Astrocyte (in vitro differentiated cells and primary cell): ENCODE results near the gene IL1B. TPM values are rescaled to one million over a fixed set of nuclear protein-coding genes. Genes with fewer than 3 reads are reported as not detected.

Experiments used
- DNase-seq: peaks from one replicate; pipeline ENCODE4 v3.0.0-alpha.2; 2010; ENCODE audit warnings: low read depth
- FAIRE-seq: peaks from 2 replicates; lab custom pipeline; 2011; peaks lifted over from hg19 to GRCh38; lab: Jason Lieb, UNC
- H2AFZ ChIP-seq: 2 replicates; pipeline ENCODE4 v1.6.0; 2012; ENCODE audit warnings: low read depth, low read length, inconsistent platforms
- H3K27ac ChIP-seq: 2 replicates; pipeline ENCODE4 v1.5.1; 2011; ENCODE audit warnings: low read depth, low read length, inconsistent platforms
- H3K27me3 ChIP-seq: 2 replicates; pipeline ENCODE4 v1.6.0; 2011; ENCODE audit warnings: low read length, inconsistent platforms; ENCODE audit not compliant: insufficient read depth
- H3K36me3 ChIP-seq: 2 replicates; pipeline ENCODE4 v1.5.1; 2011; ENCODE audit warnings: low read length, inconsistent platforms; ENCODE audit not compliant: insufficient read depth
- H3K4me1 ChIP-seq: 2 replicates; pipeline ENCODE4 v1.5.1; 2011; ENCODE audit warnings: low read length, inconsistent platforms; ENCODE audit not compliant: insufficient read depth
- H3K4me2 ChIP-seq: 2 replicates; pipeline ENCODE4 v1.6.0; 2012; ENCODE audit warnings: low read length, inconsistent platforms
- H3K4me3 ChIP-seq: 2 replicates; pipeline ENCODE4 v1.5.1; 2011; ENCODE audit warnings: low read depth, mild to moderate bottlenecking, low read length, inconsistent platforms; ENCODE audit not compliant: insufficient read depth
- H3K79me2 ChIP-seq: 2 replicates; pipeline ENCODE4 v1.6.0; 2012; ENCODE audit warnings: mild to moderate bottlenecking, low read length, inconsistent platforms; ENCODE audit not compliant: insufficient read depth
- H3K9ac ChIP-seq: 2 replicates; pipeline ENCODE4 v1.6.0; 2012; ENCODE audit warnings: mild to moderate bottlenecking, low read length, inconsistent platforms
- H3K9me3 ChIP-seq: 2 replicates; pipeline ENCODE4 v1.5.1; 2012; ENCODE audit warnings: low read depth, mild to moderate bottlenecking, low read length, inconsistent platforms; ENCODE audit not compliant: insufficient read depth
- H4K20me1 ChIP-seq: 2 replicates; pipeline ENCODE4 v1.6.0; 2012; ENCODE audit warnings: low read length, inconsistent platforms; ENCODE audit not compliant: insufficient read depth
- H3K27ac Mint-ChIP-seq: one replicate; pipeline ENCODE4 v1.8.0; 2021; ENCODE audit warnings: mild to moderate bottlenecking, mixed read lengths; ENCODE audit not compliant: unreplicated experiment
- H3K27me3 Mint-ChIP-seq: one replicate; pipeline ENCODE4 v1.8.0; 2021; ENCODE audit warnings: low read depth, mixed read lengths; ENCODE audit not compliant: unreplicated experiment
- H3K36me3 Mint-ChIP-seq: one replicate; pipeline ENCODE4 v1.8.0; 2021; ENCODE audit warnings: low read depth, mixed read lengths; ENCODE audit not compliant: unreplicated experiment
- H3K4me1 Mint-ChIP-seq: one replicate; pipeline ENCODE4 v1.8.0; 2021; ENCODE audit warnings: low read depth, mixed read lengths; ENCODE audit not compliant: unreplicated experiment
- H3K4me3 Mint-ChIP-seq: one replicate; pipeline ENCODE4 v1.8.0; 2021; ENCODE audit warnings: mild to moderate bottlenecking, moderate library complexity, mixed read lengths; ENCODE audit not compliant: unreplicated experiment
- H3K9me3 Mint-ChIP-seq: one replicate; pipeline ENCODE4 v1.8.0; 2021; ENCODE audit warnings: mild to moderate bottlenecking, mixed read lengths; ENCODE audit not compliant: unreplicated experiment
- EZH2 ChIP-seq: IDR thresholded peaks from 2 replicates; pipeline ENCODE4 v1.6.1; 2012; ENCODE audit warnings: mild to moderate bottlenecking, low read length, inconsistent platforms; ENCODE audit not compliant: insufficient read depth
- total RNA-seq: library from RNA; stranded (reverse); gene quantifications from 2 replicates; pipeline ENCODE4 v1.2.1, GENCODE V29; 2021
- TF ChIP-seq, protein P1 (sequence below): IDR thresholded peaks from 2 replicates; pipeline ENCODE4 v1.5.1; 2011; ENCODE audit warnings: low read depth, mild to moderate bottlenecking, inconsistent platforms, low read length, moderate library complexity; ENCODE audit not compliant: insufficient read depth

IL1B gene
- total RNA-seq, 1 donor from 2014 or later = not detected

- H3K27me3 ChIP-seq = no peaks in the 10 kb centered on the region
- H3K27ac Mint-ChIP-seq = no peak overlapping the region
- H3K36me3 Mint-ChIP-seq = no peaks in the 10 kb centered on the region
- H3K4me1 Mint-ChIP-seq = peaks cover 14% of the 10 kb centered on the region
- H2AFZ ChIP-seq = no peak overlapping the region
- peaks cover 1% of the 10 kb centered on the region for H3K27me3 Mint-ChIP-seq
- H3K36me3 ChIP-seq = no peaks in the 10 kb centered on the region
- H3K4me2 ChIP-seq = peak overlapping the region; percentile 42
- no peak for DNase-seq
- H3K9me3 ChIP-seq = no peaks in the 10 kb centered on the region
- H3K27ac ChIP-seq = peak overlapping the region; percentile 91
- H3K9ac ChIP-seq = no peak overlapping the region
- H3K4me3 ChIP-seq = no peak overlapping the region
- H3K9me3 Mint-ChIP-seq = peaks cover 2% of the 10 kb centered on the region
- no peaks in the 10 kb centered on the region for H3K79me2 ChIP-seq
- H3K4me1 ChIP-seq = peaks cover 41% of the 10 kb centered on the region
- no peak for FAIRE-seq
- no peak overlapping the region for H3K4me3 Mint-ChIP-seq
- TF ChIP-seq, protein P1, sequence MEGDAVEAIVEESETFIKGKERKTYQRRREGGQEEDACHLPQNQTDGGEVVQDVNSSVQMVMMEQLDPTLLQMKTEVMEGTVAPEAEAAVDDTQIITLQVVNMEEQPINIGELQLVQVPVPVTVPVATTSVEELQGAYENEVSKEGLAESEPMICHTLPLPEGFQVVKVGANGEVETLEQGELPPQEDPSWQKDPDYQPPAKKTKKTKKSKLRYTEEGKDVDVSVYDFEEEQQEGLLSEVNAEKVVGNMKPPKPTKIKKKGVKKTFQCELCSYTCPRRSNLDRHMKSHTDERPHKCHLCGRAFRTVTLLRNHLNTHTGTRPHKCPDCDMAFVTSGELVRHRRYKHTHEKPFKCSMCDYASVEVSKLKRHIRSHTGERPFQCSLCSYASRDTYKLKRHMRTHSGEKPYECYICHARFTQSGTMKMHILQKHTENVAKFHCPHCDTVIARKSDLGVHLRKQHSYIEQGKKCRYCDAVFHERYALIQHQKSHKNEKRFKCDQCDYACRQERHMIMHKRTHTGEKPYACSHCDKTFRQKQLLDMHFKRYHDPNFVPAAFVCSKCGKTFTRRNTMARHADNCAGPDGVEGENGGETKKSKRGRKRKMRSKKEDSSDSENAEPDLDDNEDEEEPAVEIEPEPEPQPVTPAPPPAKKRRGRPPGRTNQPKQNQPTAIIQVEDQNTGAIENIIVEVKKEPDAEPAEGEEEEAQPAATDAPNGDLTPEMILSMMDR = no peak
- no peak for TF ChIP-seq EZH2
- H4K20me1 ChIP-seq = no peaks in the 10 kb centered on the region
These were observed 43.0 kb upstream of the IL1B start for GRCh38 chr2:112879491-112880041.

GRCh38 chr2:112877423-112877822 lies 40.8 kb upstream of the IL1B start:
- Mint-ChIP-seq H3K27ac (no peak overlapping the region), H3K4me3 (no peak overlapping the region), H3K36me3 (no peaks in the 10 kb centered on the region), H3K27me3 (no peaks in the 10 kb centered on the region), H3K4me1 (peaks cover 14% of the 10 kb centered on the region), H3K9me3 (peaks cover 2% of the 10 kb centered on the region)
- H3K9ac ChIP-seq = no peak overlapping the region
- no peaks in the 10 kb centered on the region for H3K79me2 ChIP-seq
- FAIRE-seq (no peak), DNase-seq (peak; percentile 60)
- H3K36me3 ChIP-seq = no peaks in the 10 kb centered on the region
- TF ChIP-seq, protein P1 = no peak
- TF ChIP-seq EZH2 = no peak
- no peaks in the 10 kb centered on the region for H3K27me3 ChIP-seq
- H3K4me1 ChIP-seq = peaks cover 41% of the 10 kb centered on the region
- no peaks in the 10 kb centered on the region for H4K20me1 ChIP-seq
- peak overlapping the region; percentile 50 for H2AFZ ChIP-seq
- H3K27ac ChIP-seq = peak overlapping the region; percentile 73
- no peaks in the 10 kb centered on the region for H3K9me3 ChIP-seq
- H3K4me3 ChIP-seq = no peak overlapping the region
- H3K4me2 ChIP-seq = peak overlapping the region; percentile 53

DNA sequence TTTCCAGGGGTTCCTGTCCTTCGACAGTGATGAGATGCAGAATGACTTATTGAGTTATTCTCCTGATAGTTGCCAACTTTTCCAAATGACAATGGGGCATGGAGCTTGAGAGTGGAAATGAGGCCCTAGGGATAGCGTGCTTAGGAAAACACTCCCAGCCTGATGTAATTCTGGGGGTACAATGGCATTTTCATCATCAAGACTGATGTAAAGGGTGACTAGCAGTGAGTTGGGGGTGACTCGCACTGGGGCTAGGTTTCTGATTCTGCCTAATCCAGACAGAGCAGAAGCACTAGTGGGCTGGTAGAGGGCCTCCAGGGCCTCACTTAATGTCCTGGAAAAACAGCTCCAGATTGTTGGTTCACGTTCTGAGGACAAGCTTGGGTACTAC lies 40.4 kb upstream of the IL1B start:
- TF ChIP-seq EZH2 = no peak
- TF ChIP-seq, protein P1 = no peak
- no peaks in the 10 kb centered on the region for H3K27me3 ChIP-seq
- DNase-seq (no peak), FAIRE-seq (no peak)
- H3K27me3 Mint-ChIP-seq = no peaks in the 10 kb centered on the region
- H3K36me3 ChIP-seq = no peaks in the 10 kb centered on the region
- H2AFZ ChIP-seq = peak overlapping the region; percentile 50
- no peak overlapping the region for H3K9ac ChIP-seq
- H3K9me3 ChIP-seq = no peaks in the 10 kb centered on the region
- H3K4me3 Mint-ChIP-seq = no peak overlapping the region
- peaks cover 14% of the 10 kb centered on the region for H3K4me1 Mint-ChIP-seq
- H4K20me1 ChIP-seq = no peaks in the 10 kb centered on the region
- no peaks in the 10 kb centered on the region for H3K36me3 Mint-ChIP-seq
- H3K27ac ChIP-seq = peak overlapping the region; percentile 73
- H3K4me3 ChIP-seq = no peak overlapping the region
- H3K4me2 ChIP-seq = peak overlapping the region; percentile 53
- peaks cover 41% of the 10 kb centered on the region for H3K4me1 ChIP-seq
- H3K79me2 ChIP-seq = no peaks in the 10 kb centered on the region
- H3K9me3 Mint-ChIP-seq = peaks cover 2% of the 10 kb centered on the region
- H3K27ac Mint-ChIP-seq = no peak overlapping the region
